Large intestine (tissue), 3 donors: ENCODE data around the gene LAYN. TPM values are rescaled to one million over a fixed set of nuclear protein-coding genes. Genes with fewer than 3 reads are reported as not detected.

Source experiments
- DNase-seq, 2 donors: peaks; one replicate each; pipeline versions ENCODE4 v3.0.0 to v3.0.0-alpha.2; 2013
- H3K27ac ChIP-seq: one replicate; pipeline ENCODE4 v1.5.1; 2013; ENCODE audit warnings: low read length
- H3K27me3 ChIP-seq: 2 replicates; pipeline ENCODE4 v1.6.1; 2013; ENCODE audit warnings: low read length; ENCODE audit not compliant: control insufficient read depth, insufficient read depth
- H3K36me3 ChIP-seq: 2 replicates; pipeline ENCODE4 v1.6.1; 2013; ENCODE audit warnings: low read length; ENCODE audit not compliant: control insufficient read depth, insufficient read depth
- H3K4me1 ChIP-seq: one replicate; pipeline ENCODE4 v1.6.1; 2013; ENCODE audit warnings: low read length; ENCODE audit not compliant: control insufficient read depth, insufficient read depth
- H3K4me3 ChIP-seq: one replicate; pipeline ENCODE4 v1.5.1; 2013; ENCODE audit warnings: low read length
- H3K9me3 ChIP-seq: one replicate; pipeline ENCODE4 v1.6.1; 2013; ENCODE audit warnings: mild to moderate bottlenecking, low read depth, low read length, moderate library complexity; ENCODE audit not compliant: control insufficient read depth
- WGBS: methylation state at CpG from one replicate; pipeline ENCODE4 v1.1.5; 2013; ENCODE audit warnings: low lambda C conversion rate; ENCODE audit not compliant: insufficient coverage; 5-methylcytosine and 5-hydroxymethylcytosine counted together
- polyA plus RNA-seq: library from polyadenylated mRNA; unstranded; fragments of 120-200 nt; gene quantifications from one replicate; pipeline ENCODE4 v1.2.1, GENCODE V29; 2013

LAYN gene
- polyA plus RNA-seq, 1 donor = 5.4 TPM

- Histone ChIP-seq H3K9me3 (no peaks in the 10 kb centered on the region), H3K4me3 (no peak overlapping the region), H3K4me1 (peaks cover 10% of the 10 kb centered on the region), H3K36me3 (no peaks in the 10 kb centered on the region), H3K27ac (no peak overlapping the region), H3K27me3 (peaks cover 73% of the 10 kb centered on the region)
- no peak for DNase-seq
- WGBS = 60% methylated on average over 1 of the region's 10 CpGs
Measured at GRCh38 chr11:111542606-111543275, 2.2 kb downstream of the LAYN start.

GRCh38 chr11:111548525-111548924, 8.0 kb downstream of the LAYN start:
- Histone ChIP-seq H3K9me3 (no peaks in the 10 kb centered on the region), H3K27ac (no peak overlapping the region), H3K4me1 (no peaks in the 10 kb centered on the region), H3K4me3 (no peak overlapping the region), H3K27me3 (peaks cover 34% of the 10 kb centered on the region), H3K36me3 (no peaks in the 10 kb centered on the region)
- WGBS = no CpG with 5 or more reads among the region's 2 CpGs
- no peak for DNase-seq

GRCh38 chr11:111549196-111549868, 8.8 kb downstream of the LAYN start:
- Histone ChIP-seq H3K4me1 (no peaks in the 10 kb centered on the region), H3K4me3 (no peak overlapping the region), H3K27ac (no peak overlapping the region), H3K36me3 (no peaks in the 10 kb centered on the region), H3K9me3 (no peaks in the 10 kb centered on the region), H3K27me3 (peaks cover 28% of the 10 kb centered on the region)
- WGBS = no CpG with 5 or more reads among the region's 11 CpGs
- DNase-seq = no peak

- no peak overlapping the region for H3K27ac ChIP-seq
- peaks cover 25% of the 10 kb centered on the region for H3K27me3 ChIP-seq
- no peak for DNase-seq
- 13% methylated on average over 1 of the region's 3 CpGs for WGBS
- H3K9me3 ChIP-seq = no peaks in the 10 kb centered on the region
- H3K4me3 ChIP-seq = no peak overlapping the region
- H3K36me3 ChIP-seq = no peaks in the 10 kb centered on the region
- no peaks in the 10 kb centered on the region for H3K4me1 ChIP-seq
Measured at GRCh38 chr11:111549869-111550203, 9.3 kb downstream of the LAYN start.

GRCh38 chr11:111550258-111550657, 9.7 kb downstream of the LAYN start:
- peaks cover 22% of the 10 kb centered on the region for H3K27me3 ChIP-seq
- H3K9me3 ChIP-seq = no peaks in the 10 kb centered on the region
- no peaks in the 10 kb centered on the region for H3K36me3 ChIP-seq
- no peak overlapping the region for H3K27ac ChIP-seq
- H3K4me3 ChIP-seq = no peak overlapping the region
- no peak for DNase-seq
- WGBS = no CpG with 5 or more reads among the region's 2 CpGs
- no peaks in the 10 kb centered on the region for H3K4me1 ChIP-seq

GRCh38 chr11:111554532-111554931, 14.0 kb downstream of the LAYN start:
- H3K27me3 ChIP-seq = no peaks in the 10 kb centered on the region
- no peak for DNase-seq
- H3K4me1 ChIP-seq = no peaks in the 10 kb centered on the region
- no peaks in the 10 kb centered on the region for H3K9me3 ChIP-seq
- H3K27ac ChIP-seq = no peak overlapping the region
- no peaks in the 10 kb centered on the region for H3K36me3 ChIP-seq
- H3K4me3 ChIP-seq = no peak overlapping the region

GRCh38 chr11:111555255-111555654, 14.7 kb downstream of the LAYN start:
- DNase-seq = no peak
- Histone ChIP-seq H3K27ac (no peak overlapping the region), H3K36me3 (no peaks in the 10 kb centered on the region), H3K27me3 (no peaks in the 10 kb centered on the region), H3K4me1 (no peaks in the 10 kb centered on the region), H3K4me3 (no peak overlapping the region), H3K9me3 (no peaks in the 10 kb centered on the region)

GRCh38 chr11:111557425-111558111, 17.0 kb downstream of the LAYN start:
- peak overlapping the region; percentile 35 for H3K27ac ChIP-seq

GRCh38 chr11:111559800-111560464, 19.4 kb downstream of the LAYN start:
- H3K9me3 ChIP-seq = no peaks in the 10 kb centered on the region
- H3K36me3 ChIP-seq = no peaks in the 10 kb centered on the region
- H3K4me1 ChIP-seq = no peaks in the 10 kb centered on the region
- DNase-seq = no peak
- WGBS = no CpG with 5 or more reads among the region's 11 CpGs
- H3K4me3 ChIP-seq = no peak overlapping the region
- no peak overlapping the region for H3K27ac ChIP-seq
- no peaks in the 10 kb centered on the region for H3K27me3 ChIP-seq

More at GRCh38 chr11:111557425-111558111, 17.0 kb downstream of the LAYN start:
- DNase-seq = peak in 1 of 2 donors; percentile 30
- Histone ChIP-seq H3K9me3 (no peaks in the 10 kb centered on the region), H3K27me3 (no peaks in the 10 kb centered on the region), H3K4me1 (no peaks in the 10 kb centered on the region), H3K4me3 (no peak overlapping the region), H3K36me3 (no peaks in the 10 kb centered on the region)
- 88% methylated on average over 2 of the region's 5 CpGs for WGBS

- H3K27me3 ChIP-seq = no peaks in the 10 kb centered on the region
- WGBS = 100% methylated on average over 1 of the region's 3 CpGs
- H3K4me1 ChIP-seq = no peaks in the 10 kb centered on the region
- H3K4me3 ChIP-seq = no peak overlapping the region
- no peaks in the 10 kb centered on the region for H3K9me3 ChIP-seq
- H3K27ac ChIP-seq = no peak overlapping the region
- no peaks in the 10 kb centered on the region for H3K36me3 ChIP-seq
- DNase-seq = no peak
Measured at GRCh38 chr11:111560800-111561199, 20.3 kb downstream of the LAYN start.
